HAP-1 (cell line): ENCODE results near the gene ATAD3A.
"Not testable (repeated sequence)": the region's sequence is repeated elsewhere in the genome, so short reads cannot be mapped to it uniquely, and the experiment has no call there.

Experiments
- DNase-seq, 2 experiments: peaks; one replicate each; pipeline ENCODE4 v3.0.0-alpha.2; 2016 to 2020; ENCODE audit warnings: low spot score in 2 of 2
- H3K27me3 ChIP-seq: fragments of 250-450 bp; sonication (Bioruptor Pico); 2 replicates; pipeline ENCODE4 v1.5.1; 2020; ENCODE audit warnings: low read depth, mild to moderate bottlenecking, moderate library complexity
- H3K36me3 ChIP-seq: fragments of 250-450 bp; sonication (Bioruptor Pico); replicated peaks from 2 replicates; pipeline ENCODE4 v1.5.1; 2020; ENCODE audit warnings: mild to moderate bottlenecking
- H3K4me1 ChIP-seq: fragments of 250-450 bp; sonication (Bioruptor Pico); 2 replicates; pipeline ENCODE4 v1.5.1; 2020; ENCODE audit warnings: mild to moderate bottlenecking
- H3K4me3 ChIP-seq: fragments of 250-450 bp; sonication (Bioruptor Pico); 2 replicates; pipeline ENCODE4 v1.5.1; 2020; ENCODE audit warnings: mild to moderate bottlenecking, moderate library complexity
- H3K9me3 ChIP-seq: fragments of 250-450 bp; sonication (Bioruptor Pico); 2 replicates; pipeline ENCODE4 v1.5.1; 2020; ENCODE audit warnings: mild to moderate bottlenecking, moderate library complexity
- in situ Hi-C: fragments of 300-500 bp; cut with MboI; formaldehyde crosslinking; loops from 3 replicates; pipeline ENCODE4 v1.14.3; 2020; ENCODE audit warnings: low sequenced_read_pairs, inconsistent platforms, mixed read lengths

ATAD3A gene

DNA sequence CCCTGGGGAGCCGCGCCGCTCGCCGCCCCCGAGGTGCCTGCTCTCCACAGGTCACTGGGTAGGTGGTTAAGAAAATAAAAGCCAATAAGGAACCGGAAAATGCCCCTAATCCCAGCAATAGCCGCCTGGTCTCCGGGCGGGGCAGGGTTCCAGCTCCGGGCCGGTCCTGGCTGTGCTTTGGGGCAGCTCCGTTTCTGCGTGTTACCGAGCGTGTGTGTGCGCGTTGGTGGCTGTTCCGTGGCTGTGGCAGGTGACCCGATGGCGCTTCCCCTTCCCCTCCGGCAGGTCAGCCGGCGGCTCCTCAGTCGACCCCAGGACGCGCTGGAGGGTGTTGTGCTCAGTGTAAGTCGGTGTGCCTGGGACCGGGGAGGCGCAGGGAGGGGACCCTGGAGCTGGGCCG, 11.3 kb downstream of the ATAD3A start:
- peaks cover 35% of the 10 kb centered on the region for H3K36me3 ChIP-seq
- H3K9me3 ChIP-seq, DNase-seq, H3K4me3 ChIP-seq, H3K4me1 ChIP-seq, in situ Hi-C loops, H3K27me3 ChIP-seq: not testable (repeated sequence)

DNA sequence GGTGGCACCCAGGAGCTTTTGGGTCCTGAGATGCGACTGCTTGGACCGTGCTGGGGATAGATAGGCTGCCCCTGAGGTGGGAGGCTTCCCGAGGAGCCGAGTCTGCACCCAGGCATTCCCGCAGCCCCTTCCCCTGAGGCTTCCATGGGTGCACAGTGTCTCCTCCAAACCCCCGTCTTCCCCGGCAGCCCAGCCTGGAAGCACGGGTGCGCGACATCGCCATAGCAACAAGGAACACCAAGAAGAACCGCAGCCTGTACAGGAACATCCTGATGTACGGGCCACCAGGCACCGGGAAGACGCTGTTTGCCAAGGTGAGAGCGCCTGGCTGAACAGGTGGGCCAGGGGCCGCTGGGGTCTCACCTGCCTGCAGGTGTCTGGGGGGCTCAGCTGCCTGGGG, 11.7 kb downstream of the ATAD3A start:
- H3K36me3 ChIP-seq: peaks cover 39% of the 10 kb centered on the region
- H3K4me3 ChIP-seq, H3K9me3 ChIP-seq, DNase-seq, H3K4me1 ChIP-seq, in situ Hi-C loops, H3K27me3 ChIP-seq: not testable (repeated sequence)

DNA sequence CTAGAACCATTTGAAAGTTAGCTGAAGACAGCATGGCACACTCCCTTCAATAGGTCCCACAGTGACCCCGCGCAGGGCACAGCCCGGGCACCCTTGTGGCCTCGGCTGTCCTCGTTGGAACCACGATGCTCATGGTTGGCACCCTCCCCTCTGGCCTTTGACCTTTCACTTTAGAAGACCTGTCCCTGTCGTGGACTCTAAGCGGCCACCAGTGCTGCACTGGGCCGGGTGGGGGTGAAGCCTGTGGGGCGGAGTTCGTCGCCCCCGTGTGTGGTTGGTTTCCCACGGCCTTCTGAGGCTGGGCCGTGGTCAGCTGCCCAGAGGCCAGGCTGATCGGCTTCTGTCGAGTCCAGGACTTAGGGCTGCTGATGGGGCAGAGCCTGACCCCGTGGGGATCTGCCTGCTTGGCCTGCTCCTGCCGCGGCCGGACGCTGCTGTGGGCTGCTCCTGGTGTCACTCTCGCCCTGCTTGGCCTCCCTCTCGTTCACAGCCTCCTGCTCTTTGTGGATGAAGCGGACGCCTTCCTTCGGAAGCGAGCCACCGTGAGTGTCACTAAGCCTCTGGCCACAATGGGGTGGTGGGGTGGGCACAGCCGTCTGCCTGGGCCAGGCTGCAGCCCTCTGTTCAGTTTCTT, 12.9 kb downstream of the ATAD3A start:
- in situ Hi-C loops, H3K9me3 ChIP-seq, H3K4me3 ChIP-seq, H3K4me1 ChIP-seq, H3K27me3 ChIP-seq, DNase-seq: not testable (repeated sequence)
- peaks cover 51% of the 10 kb centered on the region for H3K36me3 ChIP-seq

DNA sequence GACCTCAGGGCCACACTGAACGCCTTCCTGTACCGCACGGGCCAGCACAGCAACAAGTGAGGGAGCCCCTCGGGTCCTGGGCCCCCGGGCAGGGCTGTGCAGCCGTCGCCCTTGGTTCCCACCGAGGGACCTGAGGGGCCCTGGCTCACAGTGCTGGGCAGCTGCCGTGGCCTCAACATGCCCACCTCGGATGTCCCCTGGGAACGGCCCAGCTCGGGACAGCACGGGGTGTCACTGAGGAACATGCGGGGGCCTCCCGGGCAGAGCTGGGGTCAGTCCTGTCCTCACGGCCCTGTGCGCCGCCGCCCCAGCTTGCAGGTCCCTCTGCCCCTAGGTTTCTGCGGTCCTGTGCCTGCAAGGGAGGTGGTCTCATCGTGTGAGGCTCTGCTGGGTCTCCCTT, 14.5 kb downstream of the ATAD3A start:
- H3K4me3 ChIP-seq, DNase-seq, in situ Hi-C loops, H3K9me3 ChIP-seq, H3K4me1 ChIP-seq, H3K27me3 ChIP-seq: not testable (repeated sequence)
- H3K36me3 ChIP-seq: peaks cover 48% of the 10 kb centered on the region

DNA sequence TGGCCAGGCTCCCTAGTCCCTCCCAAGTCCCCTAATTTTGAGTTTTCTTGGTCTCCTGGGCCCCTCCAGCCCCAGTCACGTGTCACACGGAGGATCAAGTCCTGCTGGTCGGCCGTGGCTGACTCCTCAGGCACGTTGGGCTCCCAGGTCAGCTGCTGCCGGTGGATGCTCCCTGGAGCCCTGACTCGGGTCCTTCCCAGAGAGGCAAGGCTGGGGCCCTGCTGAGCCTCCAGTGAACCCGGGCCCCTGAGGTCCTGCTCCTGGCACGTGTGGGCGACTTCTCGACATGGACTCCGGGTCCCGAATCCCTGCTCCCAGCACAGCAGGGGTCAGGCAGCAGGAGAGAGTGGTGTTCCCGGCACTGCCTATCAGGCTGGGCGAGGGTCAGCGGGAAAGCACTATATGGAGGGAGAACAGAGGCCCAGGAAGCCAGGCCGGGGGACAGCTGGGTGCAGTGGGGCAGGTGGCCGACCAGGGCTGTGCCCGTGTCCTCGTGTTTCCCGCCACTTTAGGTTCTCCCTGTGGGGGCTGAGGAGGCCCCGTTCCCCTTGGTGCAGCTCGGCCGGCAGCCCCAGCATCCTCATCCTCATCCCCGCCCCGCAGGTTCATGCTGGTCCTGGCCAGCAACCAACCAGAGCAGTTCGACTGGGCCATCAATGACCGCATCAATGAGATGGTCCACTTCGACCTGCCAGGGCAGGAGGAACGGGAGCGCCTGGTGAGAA, 15.3 kb downstream of the ATAD3A start:
- Histone ChIP-seq H3K4me1 (no peaks in the 10 kb centered on the region), H3K9me3 (no peaks in the 10 kb centered on the region), H3K27me3 (no peaks in the 10 kb centered on the region), H3K36me3 (peaks cover 46% of the 10 kb centered on the region), H3K4me3 (no peak overlapping the region)
- in situ Hi-C loops: no loop called here
- no peak for DNase-seq

DNA sequence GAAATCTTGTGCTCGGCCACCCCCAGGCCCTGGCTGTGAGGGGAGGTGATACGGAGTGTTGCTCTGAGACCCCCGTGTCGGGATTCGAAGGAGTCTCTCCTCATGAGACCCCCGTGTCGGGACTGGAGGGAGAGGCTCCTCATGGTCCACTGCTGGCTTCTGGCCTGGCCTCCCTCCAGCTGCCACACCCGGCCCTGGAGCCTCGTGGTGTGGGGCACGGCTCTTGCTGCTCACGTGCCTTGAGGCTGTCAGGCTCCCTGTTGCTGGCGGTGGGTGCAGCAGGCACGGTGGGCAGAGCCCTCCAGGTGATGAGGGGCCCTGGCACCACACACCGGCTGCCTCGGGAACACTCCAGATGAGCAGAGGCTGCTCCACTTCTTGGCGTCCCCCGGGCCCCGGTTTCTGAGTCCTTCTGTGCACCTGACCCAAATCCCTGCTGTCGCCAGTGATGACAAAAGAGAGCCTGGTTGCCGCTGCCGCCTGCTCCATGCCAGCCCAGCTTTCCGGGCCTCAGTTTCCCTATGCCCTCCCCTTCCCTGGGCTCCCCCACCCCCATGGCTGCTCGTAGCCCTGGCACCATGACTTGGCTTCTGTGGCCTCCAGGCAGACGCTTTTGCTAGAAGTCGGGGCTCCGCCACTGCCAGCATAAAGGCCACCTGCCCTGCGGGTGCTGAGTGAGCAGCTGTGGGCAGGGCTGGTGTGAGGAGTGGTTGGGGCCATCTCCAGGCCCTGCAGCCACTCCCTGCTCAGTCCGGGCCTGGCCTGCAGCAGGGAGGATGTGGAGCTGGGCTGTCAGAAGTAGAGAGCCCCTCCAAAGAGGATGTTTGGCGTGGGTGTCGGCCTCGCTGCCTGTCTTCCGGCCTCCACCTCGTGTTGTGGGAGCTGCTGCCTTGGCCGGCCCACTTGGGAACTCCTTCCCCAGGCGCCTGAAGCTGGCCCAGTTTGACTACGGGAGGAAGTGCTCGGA, 16.6 kb downstream of the ATAD3A start:
- no peaks in the 10 kb centered on the region for H3K9me3 ChIP-seq
- no peaks in the 10 kb centered on the region for H3K27me3 ChIP-seq
- in situ Hi-C loops: no loop called here
- no peaks in the 10 kb centered on the region for H3K4me1 ChIP-seq
- no peak for DNase-seq
- H3K36me3 ChIP-seq: peaks cover 44% of the 10 kb centered on the region
- H3K4me3 ChIP-seq: no peak overlapping the region

DNA sequence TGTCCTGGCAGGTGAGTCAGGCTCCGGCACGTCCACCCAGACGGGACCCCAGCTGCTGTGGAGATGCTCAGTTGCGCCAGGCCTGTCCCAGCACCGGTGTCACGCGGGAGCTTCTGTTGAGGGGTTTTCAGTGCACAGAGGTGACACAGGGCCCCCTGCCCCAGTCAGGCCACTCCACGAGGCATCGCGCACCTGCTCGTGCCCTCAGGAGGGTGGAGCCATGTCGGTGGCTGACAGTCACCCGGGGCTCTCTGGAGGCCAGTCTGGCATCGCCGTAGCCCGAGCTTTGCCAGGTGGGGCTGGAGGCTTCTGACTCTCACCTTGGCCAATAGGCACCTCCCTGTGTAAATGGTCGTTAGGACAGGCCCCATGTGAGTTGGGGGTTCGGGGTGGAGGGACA, 17.4 kb downstream of the ATAD3A start:
- Histone ChIP-seq H3K36me3 (peaks cover 44% of the 10 kb centered on the region), H3K4me1 (no peaks in the 10 kb centered on the region), H3K9me3 (no peaks in the 10 kb centered on the region), H3K27me3 (no peaks in the 10 kb centered on the region), H3K4me3 (no peak overlapping the region)
- DNase-seq: no peak
- in situ Hi-C loops: no loop called here

DNA sequence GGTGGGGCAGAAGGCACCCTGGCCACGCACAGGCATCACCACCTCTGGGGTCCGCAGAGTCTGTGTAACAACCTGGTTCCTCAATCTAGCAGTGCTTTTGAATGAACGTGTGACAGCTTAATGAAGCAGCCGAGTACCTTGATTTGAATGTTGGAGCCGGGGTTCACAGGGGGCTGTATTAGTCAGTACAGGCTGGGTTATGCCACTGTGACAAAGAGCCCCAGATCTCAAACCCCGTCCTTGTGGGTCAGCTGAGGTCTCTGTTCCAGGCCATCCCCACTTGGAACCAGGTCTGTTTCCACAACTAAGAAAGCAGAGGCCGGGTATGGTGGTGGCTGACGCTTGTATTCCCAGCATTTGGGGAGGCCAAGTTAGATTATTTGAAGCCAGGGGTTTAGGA, 18.0 kb downstream of the ATAD3A start:
- no peak for DNase-seq
- Histone ChIP-seq H3K36me3 (peaks cover 44% of the 10 kb centered on the region), H3K27me3 (no peaks in the 10 kb centered on the region), H3K4me1 (no peaks in the 10 kb centered on the region), H3K4me3 (no peak overlapping the region), H3K9me3 (no peaks in the 10 kb centered on the region)
- in situ Hi-C loops: no loop called here

DNA sequence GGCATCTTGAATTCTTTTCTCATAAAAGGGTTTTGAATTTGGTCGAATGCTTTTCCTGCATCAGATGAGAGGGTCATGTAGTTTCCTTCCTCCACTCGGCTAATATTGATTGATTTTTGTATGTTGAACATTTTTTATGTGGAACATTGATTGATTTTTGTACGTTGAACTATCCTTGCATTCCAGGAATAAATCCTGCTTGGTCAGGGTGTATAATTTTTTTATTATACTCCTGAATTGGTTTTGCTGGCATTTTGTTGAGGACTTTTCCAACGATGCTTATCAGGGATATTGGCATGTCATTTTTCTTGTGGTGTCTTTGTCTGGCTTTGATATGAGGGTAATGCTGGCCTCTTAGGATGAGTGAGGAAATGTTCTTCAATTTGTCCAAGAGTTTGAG, 20.0 kb downstream of the ATAD3A start:
- Histone ChIP-seq H3K4me1 (no peaks in the 10 kb centered on the region), H3K9me3 (no peaks in the 10 kb centered on the region), H3K4me3 (no peak overlapping the region), H3K27me3 (no peaks in the 10 kb centered on the region), H3K36me3 (peaks cover 41% of the 10 kb centered on the region)
- no peak for DNase-seq
- in situ Hi-C loops: no loop called here

DNA sequence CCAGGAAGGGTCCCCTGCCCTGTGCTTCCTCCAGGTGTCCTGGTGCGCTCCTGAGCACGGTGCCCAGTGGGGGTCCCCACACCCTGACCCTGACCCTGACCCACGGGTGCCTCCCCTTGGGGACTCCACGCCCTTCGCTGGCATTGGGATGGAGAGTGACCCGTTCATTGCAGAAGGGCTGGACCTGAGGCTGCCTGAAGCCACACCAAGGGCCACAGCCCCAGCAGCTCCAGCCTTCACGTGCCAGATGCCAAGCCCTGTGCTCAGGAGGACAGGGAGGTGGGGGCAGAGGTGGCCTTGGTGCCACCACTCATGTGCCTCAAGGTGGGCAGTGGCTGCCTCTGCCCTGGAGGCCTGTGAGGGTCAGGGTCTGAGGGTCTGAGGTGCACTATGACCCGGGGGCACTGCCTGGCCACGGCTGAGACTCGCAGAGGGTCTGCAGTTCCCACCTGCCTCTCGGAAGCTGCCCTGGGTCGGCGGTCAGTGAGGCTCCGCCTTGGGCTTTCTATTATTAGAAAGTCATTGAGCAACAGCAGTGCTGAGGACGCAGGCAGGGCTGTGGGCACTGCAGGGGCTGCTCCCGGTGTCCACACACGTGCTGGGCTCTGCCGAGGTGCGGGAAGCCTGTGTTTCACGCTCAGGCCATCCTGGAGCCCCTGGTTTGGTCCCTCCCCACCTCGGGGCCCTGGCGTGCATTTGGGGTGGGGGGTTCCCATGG, 21.4 kb downstream of the ATAD3A start:
- H3K27me3 ChIP-seq, H3K4me1 ChIP-seq, in situ Hi-C loops, H3K9me3 ChIP-seq, DNase-seq, H3K4me3 ChIP-seq: not testable (repeated sequence)
- H3K36me3 ChIP-seq: peaks cover 29% of the 10 kb centered on the region

DNA sequence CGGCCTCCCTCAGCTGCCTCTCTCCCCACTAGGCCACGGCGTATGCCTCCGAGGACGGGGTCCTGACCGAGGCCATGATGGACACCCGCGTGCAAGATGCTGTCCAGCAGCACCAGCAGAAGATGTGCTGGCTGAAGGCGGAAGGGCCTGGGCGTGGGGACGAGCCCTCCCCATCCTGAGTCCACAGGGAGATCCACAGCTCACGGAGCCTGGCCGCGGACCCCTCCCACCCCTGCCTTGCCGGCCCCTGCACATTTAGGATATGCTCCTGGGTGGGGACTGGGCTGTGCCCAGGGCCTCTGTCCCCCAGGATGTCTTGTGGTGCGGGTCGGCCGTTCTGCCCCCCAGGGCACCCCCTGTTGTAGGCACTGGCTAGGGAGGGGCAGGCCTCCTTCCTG, 21.9 kb downstream of the ATAD3A start:
- H3K4me1 ChIP-seq, H3K9me3 ChIP-seq, H3K27me3 ChIP-seq, DNase-seq, in situ Hi-C loops, H3K4me3 ChIP-seq: not testable (repeated sequence)
- H3K36me3 ChIP-seq: peaks cover 23% of the 10 kb centered on the region

DNA sequence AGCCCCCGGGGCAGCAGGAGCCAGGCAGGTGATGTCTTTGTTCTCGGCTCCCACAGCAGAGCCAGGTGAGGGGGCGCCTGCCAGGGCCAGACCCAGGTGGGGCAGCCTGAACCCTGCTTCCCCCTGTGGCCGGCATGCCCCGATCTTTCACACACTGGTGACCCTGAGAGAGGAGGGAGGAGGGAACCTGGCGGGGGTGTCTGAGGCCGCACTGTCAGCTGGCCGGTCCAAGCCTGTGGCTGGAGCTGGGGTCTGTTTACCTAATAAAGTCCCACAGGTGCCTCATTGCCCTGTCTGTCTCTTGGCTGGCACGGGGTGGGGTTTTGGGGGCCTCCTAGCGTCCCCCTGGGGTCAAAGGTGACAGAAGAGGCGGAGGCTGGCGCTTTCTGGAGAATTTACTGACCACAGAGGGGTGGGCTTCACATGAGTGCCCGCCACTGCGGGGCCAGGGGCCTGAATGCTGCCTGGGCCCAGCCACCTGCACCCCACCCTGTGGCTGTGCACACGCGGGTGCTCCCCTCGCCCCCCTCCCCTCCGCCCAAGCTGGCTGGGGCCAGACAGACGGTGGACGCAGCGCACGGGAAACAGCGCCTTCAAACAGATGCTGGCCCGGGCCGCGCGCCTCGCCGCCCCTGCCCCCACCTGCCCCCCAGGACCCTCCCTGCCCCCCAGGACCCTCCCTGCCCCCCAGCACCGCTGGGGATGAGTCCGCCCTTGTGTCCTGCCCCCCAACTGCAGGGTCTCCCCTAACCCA, 22.6 kb downstream of the ATAD3A start:
- peaks cover 16% of the 10 kb centered on the region for H3K36me3 ChIP-seq
- in situ Hi-C loops: no loop called here
- H3K4me3 ChIP-seq: no peak overlapping the region
- no peaks in the 10 kb centered on the region for H3K9me3 ChIP-seq
- DNase-seq: no peak
- H3K27me3 ChIP-seq: no peaks in the 10 kb centered on the region
- no peaks in the 10 kb centered on the region for H3K4me1 ChIP-seq
